ENCODE measurements around the gene RBX1.

DNA sequence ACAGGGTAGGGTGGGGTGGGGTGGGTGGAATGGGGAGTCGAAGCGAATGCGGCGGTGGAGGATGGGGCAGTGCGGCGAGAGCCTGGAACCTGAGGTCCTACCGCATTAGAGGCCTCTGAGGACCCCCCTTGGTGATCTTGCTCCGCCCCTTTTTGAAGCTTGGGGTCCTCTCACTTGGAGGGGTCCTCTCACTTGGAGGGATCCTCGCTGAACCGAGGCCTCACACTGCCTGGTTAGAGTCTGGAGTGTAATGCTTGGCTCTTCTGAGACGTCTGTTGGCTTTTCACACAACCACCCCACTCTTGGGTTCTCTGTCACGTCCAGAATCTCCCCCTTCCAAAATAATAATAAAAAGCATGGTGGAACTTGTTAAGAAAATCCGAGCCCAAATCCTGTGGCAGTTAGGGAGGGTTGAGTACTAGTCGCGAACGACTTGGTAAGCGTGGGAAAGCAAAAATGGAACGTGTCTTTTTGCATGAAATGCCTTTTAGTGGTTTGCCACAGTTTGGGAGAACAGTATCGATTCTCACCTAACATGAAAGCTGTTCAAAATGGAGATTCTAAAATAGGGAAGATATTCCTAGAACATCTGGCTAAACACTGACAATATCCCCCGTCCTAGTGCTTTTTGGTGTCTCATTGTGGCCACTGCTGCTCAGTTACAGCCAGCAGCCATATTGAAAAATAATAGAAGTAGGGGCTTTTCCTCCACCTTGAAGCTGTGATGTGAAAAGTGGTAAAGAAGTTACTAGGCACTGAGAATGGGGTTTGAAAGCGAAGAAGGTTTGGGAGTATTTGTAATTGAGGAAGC is 822 bp downstream of the RBX1 start:
- TF ChIP-seq POLR2A (IDR thresholded peaks at IDR 0.05), result no peak
- TF ChIP-seq, protein P1, sequence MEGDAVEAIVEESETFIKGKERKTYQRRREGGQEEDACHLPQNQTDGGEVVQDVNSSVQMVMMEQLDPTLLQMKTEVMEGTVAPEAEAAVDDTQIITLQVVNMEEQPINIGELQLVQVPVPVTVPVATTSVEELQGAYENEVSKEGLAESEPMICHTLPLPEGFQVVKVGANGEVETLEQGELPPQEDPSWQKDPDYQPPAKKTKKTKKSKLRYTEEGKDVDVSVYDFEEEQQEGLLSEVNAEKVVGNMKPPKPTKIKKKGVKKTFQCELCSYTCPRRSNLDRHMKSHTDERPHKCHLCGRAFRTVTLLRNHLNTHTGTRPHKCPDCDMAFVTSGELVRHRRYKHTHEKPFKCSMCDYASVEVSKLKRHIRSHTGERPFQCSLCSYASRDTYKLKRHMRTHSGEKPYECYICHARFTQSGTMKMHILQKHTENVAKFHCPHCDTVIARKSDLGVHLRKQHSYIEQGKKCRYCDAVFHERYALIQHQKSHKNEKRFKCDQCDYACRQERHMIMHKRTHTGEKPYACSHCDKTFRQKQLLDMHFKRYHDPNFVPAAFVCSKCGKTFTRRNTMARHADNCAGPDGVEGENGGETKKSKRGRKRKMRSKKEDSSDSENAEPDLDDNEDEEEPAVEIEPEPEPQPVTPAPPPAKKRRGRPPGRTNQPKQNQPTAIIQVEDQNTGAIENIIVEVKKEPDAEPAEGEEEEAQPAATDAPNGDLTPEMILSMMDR (IDR thresholded peaks at IDR 0.05), result no peak

All from Peyer's patch (tissue), 4 donors.